Thyroid gland (tissue), 4 donors: Measurements from ENCODE around the gene BACH2. TPM values are rescaled to one million over a fixed set of nuclear protein-coding genes. Genes with fewer than 3 reads are reported as not detected.

ENCODE experiments used
- DNase-seq, 2 donors: peaks; one replicate each; pipeline ENCODE4 v3.0.0-alpha.2; 2019
- H3K27ac ChIP-seq, 3 donors: fragments of 200-600 bp; sonication (generic); 1 replicate in 2 of 3; 2 replicates in 1 of 3; pipeline ENCODE4 v1.5.1; 2016 to 2019; ENCODE audit warnings: mild to moderate bottlenecking in 1 of 3, moderate library complexity in 1 of 3
- H3K27me3 ChIP-seq: fragments of 200-600 bp; sonication (generic); one replicate; pipeline ENCODE4 v1.5.1; 2019
- H3K36me3 ChIP-seq, 2 donors: fragments of 200-600 bp; sonication (generic); one replicate each; pipeline ENCODE4 v1.5.1; 2016 to 2019
- H3K4me1 ChIP-seq, 2 donors: fragments of 200-600 bp; sonication (generic); one replicate each; pipeline ENCODE4 v1.5.1; 2017 to 2019
- H3K4me3 ChIP-seq, 3 donors: fragments of 200-600 bp; sonication (generic); replicated peaks in 1 of 3; 1 replicate in 2 of 3; 2 replicates in 1 of 3; pipeline ENCODE4 v1.5.1; 2016; ENCODE audit warnings: mild to moderate bottlenecking in 1 of 3
- H3K9me3 ChIP-seq: fragments of 200-600 bp; sonication (generic); one replicate; pipeline ENCODE4 v1.5.1; 2017
- POLR2A ChIP-seq, 2 donors: fragments of 450-650 bp; IDR thresholded peaks; one replicate each; pipeline ENCODE4 v1.6.1; 2017; ENCODE audit warnings: antibody characterized with exemption in 2 of 2, mild to moderate bottlenecking in 2 of 2, moderate library complexity in 1 of 2
- WGBS, 2 donors: methylation state at CpG; one replicate each; pipeline ENCODE4 v1.1.5; 2017; 5-methylcytosine and 5-hydroxymethylcytosine counted together
- intact Hi-C: fragments of 100-400 bp; cut with DNase I; formaldehyde crosslinking; loops from one replicate; pipeline ENCODE4 v1.15.1; 2023
- total RNA-seq, 4 donors: library from RNA; depleted of rRNA; stranded (reverse); fragments of >200 nt; gene quantifications; one replicate each; pipeline ENCODE4 v1.2.3, GENCODE V29; 2016
- TF ChIP-seq, protein P1 (sequence below), 6 experiments: fragments of 200-600 bp in 3 of 6; fragments of 450-650 bp in 3 of 6; sonication (generic) in 3 of 6; IDR thresholded peaks; one replicate each; pipeline ENCODE4 v1.5.1; 2016 to 2019; ENCODE audit warnings: antibody characterized with exemption in 6 of 6, mild to moderate bottlenecking in 2 of 6, inconsistent platforms in 1 of 6, moderate library complexity in 1 of 6

Gene BACH2
- total RNA-seq, 4 donors from 2014 or later: 0.98 to 6.6 (median 3.9) TPM

DNA sequence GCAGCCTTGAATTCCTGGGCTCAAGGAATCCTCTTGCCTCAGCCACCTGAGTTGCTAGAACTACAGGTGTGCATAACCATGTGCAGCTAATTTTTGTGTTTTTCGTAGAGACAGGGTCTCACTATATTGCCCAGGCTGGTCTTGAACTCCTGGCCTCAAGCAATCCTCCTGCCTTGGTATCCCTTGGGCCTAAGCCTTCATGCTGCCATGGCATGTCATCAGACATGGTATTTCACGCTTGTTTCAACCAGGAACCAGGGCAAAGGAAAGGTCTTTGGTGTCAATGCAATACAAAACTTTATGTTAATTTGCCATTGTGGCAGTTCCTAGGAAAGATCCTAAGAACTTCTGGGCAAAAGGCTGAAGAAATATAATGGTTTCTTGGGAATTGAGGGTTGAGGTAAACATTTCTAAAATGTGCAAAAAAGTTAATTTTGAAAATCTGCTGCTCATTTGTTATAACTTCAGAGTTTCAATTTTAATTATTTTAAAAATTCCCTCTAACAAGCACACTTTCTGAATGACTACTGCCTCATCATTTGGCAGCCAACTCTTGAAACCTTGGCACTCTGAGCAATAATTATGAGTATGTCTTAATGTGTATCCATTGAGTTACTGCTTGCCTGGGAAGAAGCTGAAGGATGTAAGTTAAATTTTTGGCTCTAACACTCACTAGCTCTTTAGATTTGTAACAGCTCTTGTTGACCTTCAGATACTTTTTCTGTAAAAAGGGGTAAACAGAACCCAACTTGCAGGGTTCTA is 248.3 kb downstream of the BACH2 start:
- no peak for DNase-seq
- WGBS, 2 donors: 91% methylated on average over 2 of the region's 2 CpGs
- TF ChIP-seq POLR2A (IDR thresholded peaks at IDR 0.05): no peak
- TF ChIP-seq, protein P1, sequence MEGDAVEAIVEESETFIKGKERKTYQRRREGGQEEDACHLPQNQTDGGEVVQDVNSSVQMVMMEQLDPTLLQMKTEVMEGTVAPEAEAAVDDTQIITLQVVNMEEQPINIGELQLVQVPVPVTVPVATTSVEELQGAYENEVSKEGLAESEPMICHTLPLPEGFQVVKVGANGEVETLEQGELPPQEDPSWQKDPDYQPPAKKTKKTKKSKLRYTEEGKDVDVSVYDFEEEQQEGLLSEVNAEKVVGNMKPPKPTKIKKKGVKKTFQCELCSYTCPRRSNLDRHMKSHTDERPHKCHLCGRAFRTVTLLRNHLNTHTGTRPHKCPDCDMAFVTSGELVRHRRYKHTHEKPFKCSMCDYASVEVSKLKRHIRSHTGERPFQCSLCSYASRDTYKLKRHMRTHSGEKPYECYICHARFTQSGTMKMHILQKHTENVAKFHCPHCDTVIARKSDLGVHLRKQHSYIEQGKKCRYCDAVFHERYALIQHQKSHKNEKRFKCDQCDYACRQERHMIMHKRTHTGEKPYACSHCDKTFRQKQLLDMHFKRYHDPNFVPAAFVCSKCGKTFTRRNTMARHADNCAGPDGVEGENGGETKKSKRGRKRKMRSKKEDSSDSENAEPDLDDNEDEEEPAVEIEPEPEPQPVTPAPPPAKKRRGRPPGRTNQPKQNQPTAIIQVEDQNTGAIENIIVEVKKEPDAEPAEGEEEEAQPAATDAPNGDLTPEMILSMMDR (IDR thresholded peaks at IDR 0.05): no peak
- no peaks in the 10 kb centered on the region for H3K36me3 ChIP-seq
- no peaks in the 10 kb centered on the region for H3K4me1 ChIP-seq
- no peaks in the 10 kb centered on the region for H3K9me3 ChIP-seq
- intact Hi-C loops: no loop called here
- no peak overlapping the region for H3K27ac ChIP-seq
- no peak overlapping the region for H3K4me3 ChIP-seq
- H3K27me3 ChIP-seq: no peaks in the 10 kb centered on the region

DNA sequence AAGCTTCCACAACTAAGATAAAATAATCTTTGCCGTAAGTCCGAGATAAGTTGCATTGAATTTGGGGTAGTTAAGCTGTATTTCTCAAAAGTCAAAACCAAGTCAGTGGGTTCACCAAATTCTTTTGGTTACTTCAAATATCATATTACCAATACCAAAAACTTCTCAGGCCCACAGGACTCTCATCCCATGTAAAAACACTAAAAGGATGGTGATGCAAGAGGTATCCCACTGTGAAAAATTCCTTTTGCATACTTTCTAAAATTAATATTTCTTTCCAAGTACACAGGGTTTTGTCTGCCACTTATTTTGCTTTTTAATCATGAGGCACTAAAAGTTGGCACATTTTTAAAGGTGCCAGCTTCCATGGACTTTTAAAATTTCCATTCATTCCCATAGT is 251.1 kb downstream of the BACH2 start:
- H3K27me3 ChIP-seq: no peaks in the 10 kb centered on the region
- TF ChIP-seq, protein P1 (IDR thresholded peaks at IDR 0.05): no peak
- TF ChIP-seq POLR2A (IDR thresholded peaks at IDR 0.05): no peak
- no peak overlapping the region for H3K4me3 ChIP-seq
- DNase-seq: no peak
- no peaks in the 10 kb centered on the region for H3K9me3 ChIP-seq
- H3K36me3 ChIP-seq: no peaks in the 10 kb centered on the region
- H3K4me1 ChIP-seq: no peaks in the 10 kb centered on the region
- H3K27ac ChIP-seq: no peak overlapping the region
- intact Hi-C loops: no loop called here
- 98 to 99% methylated on average over 2 of the region's 2 CpGs for WGBS, 2 donors

DNA sequence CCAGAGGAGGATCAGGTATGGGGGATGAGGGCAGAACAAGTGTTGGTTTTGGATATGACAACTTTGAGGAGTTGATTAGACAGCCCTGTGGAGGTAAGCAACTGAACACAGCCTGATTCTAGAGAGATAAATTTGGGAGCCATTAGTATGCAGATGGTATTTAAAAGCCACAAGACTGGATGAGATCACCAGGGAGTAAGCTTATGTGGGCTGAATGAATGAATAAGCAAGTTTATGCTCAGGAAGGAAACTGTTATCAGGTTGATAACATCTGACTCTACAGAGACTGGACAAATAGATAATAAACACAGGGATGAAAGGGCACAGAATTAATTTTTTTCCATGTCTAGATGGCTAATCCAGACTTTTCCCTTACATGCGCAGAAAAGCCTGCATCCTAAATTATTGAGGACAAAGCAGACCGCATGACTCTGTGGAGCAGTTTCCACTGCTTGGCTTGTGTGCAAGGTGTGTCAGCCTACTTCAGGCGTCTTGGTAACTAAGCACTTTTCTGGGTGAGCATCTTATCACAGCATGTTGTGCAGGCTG is 251.7 kb downstream of the BACH2 start:
- 67 to 92% methylated on average over 3 of the region's 3 CpGs for WGBS, 2 donors
- no peak for TF ChIP-seq POLR2A (IDR thresholded peaks at IDR 0.05)

DNA sequence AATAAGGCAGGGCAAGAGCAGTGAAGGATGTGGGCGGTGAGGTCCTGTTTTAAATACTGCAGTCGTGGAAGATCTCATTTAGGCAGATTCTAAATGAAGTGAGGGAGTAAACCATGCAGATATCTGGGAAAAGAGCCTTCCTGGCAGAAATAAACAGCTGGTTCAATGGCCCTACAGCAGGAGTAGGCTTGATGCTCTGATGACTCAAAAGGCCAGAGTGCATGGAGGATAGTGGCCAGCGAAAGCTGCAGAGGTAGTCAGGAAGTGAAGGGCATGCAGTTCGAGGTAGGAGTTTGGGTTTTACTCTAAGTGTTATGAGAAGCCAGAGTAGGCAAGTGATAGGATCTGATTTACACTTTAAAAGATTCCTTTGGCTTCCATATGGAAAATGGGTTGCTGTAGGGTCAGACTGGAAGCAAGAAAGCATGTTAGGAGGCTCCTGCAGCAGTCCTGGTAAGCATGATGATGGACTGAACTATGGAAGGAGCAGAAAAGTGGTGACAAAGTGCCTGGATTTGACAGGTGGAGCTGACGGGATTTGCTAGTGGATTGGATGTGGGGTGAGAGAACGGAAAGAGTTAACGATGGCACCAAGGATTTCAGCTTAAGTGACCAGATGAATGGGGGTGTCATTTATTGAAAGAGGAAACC is 252.3 kb downstream of the BACH2 start:
- Histone ChIP-seq H3K4me3 (no peak overlapping the region), H3K4me1 (no peaks in the 10 kb centered on the region), H3K27ac (no peak overlapping the region), H3K36me3 (no peaks in the 10 kb centered on the region), H3K9me3 (no peaks in the 10 kb centered on the region), H3K27me3 (no peaks in the 10 kb centered on the region)
- no peak for DNase-seq
- no peak for TF ChIP-seq POLR2A (IDR thresholded peaks at IDR 0.05)
- TF ChIP-seq, protein P1 (IDR thresholded peaks at IDR 0.05): no peak
- WGBS, 2 donors: 87 to 91% methylated on average over 7 of the region's 7 CpGs
- intact Hi-C loops: no loop called here

More for the DNA sequence above, 251.7 kb downstream of the BACH2 start:
- Histone ChIP-seq H3K4me3 (no peak overlapping the region), H3K4me1 (no peaks in the 10 kb centered on the region), H3K9me3 (no peaks in the 10 kb centered on the region), H3K27ac (no peak overlapping the region), H3K27me3 (no peaks in the 10 kb centered on the region), H3K36me3 (no peaks in the 10 kb centered on the region)
- intact Hi-C loops: no loop called here
- no peak for DNase-seq

DNA sequence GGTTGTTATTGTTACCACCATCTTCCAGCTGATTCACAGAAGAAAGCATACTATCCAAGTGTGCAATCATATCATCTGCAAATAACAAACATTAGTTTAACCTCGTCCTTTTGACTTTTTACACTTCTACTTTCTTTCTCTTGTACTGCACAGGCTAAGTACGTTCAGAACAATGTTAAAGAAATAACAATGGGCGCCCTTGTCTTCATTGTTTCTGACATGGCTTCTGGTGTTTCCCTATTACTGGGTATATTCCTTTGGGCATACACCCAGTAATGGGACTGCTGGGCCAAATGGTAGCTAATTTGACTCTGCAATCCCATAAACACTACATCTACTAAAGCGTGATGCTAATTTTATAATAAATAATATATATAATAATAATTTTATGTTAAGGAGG is 255.7 kb downstream of the BACH2 start:
- Histone ChIP-seq H3K27me3 (no peaks in the 10 kb centered on the region), H3K4me3 (no peak overlapping the region), H3K4me1 (no peaks in the 10 kb centered on the region), H3K9me3 (no peaks in the 10 kb centered on the region), H3K36me3 (no peaks in the 10 kb centered on the region), H3K27ac (no peak overlapping the region)
- no peak for DNase-seq
- 87 to 89% methylated on average over 4 of the region's 4 CpGs for WGBS, 2 donors
- TF ChIP-seq POLR2A (IDR thresholded peaks at IDR 0.05): no peak
- TF ChIP-seq, protein P1 (IDR thresholded peaks at IDR 0.05): no peak
- intact Hi-C loops: no loop called here
